Fibroblast of lung (primary cell): ENCODE results near the gene CACNA1A. TPM values are rescaled to one million over a fixed set of nuclear protein-coding genes. Genes with fewer than 3 reads are reported as not detected.

Experiments
- DNase-seq, 2 donors: peaks; one replicate each; pipeline versions ENCODE4 v3.0.0 to v3.0.0-alpha.2; 2010; ENCODE audit warnings: low read depth in 2 of 2
- H2AFZ ChIP-seq: 2 replicates; pipeline ENCODE4 v1.5.1; 2012; ENCODE audit warnings: low read length, control low read depth, inconsistent platforms
- H3K27ac ChIP-seq: 2 replicates; pipeline ENCODE4 v1.5.1; 2011; ENCODE audit warnings: low read length, control low read depth; ENCODE audit not compliant: insufficient read depth
- H3K27me3 ChIP-seq: 2 replicates; pipeline ENCODE4 v1.5.1; 2011; ENCODE audit warnings: mild to moderate bottlenecking, low read length; ENCODE audit not compliant: control insufficient read depth, insufficient read depth
- H3K36me3 ChIP-seq: 2 replicates; pipeline ENCODE4 v1.5.1; 2011; ENCODE audit warnings: low read length; ENCODE audit not compliant: control insufficient read depth, insufficient read depth
- H3K4me1 ChIP-seq: 2 replicates; pipeline ENCODE4 v1.5.1; 2011; ENCODE audit warnings: low read length; ENCODE audit not compliant: control insufficient read depth, insufficient read depth; ENCODE audit errors: extremely low read depth
- H3K4me2 ChIP-seq: 2 replicates; pipeline ENCODE4 v1.5.1; 2011; ENCODE audit warnings: low read length, control low read depth; ENCODE audit not compliant: insufficient read depth; ENCODE audit errors: extremely low read depth
- H3K4me3 ChIP-seq, 4 experiments: fragments of 200-600 bp in 1 of 4; sonication (generic) in 1 of 4; replicated peaks in 1 of 4; 2 replicates each; pipeline ENCODE4 v1.5.1; 2011 to 2016; ENCODE audit warnings: low read length in 4 of 4, low read depth in 3 of 4, mild to moderate bottlenecking in 3 of 4, control low read depth in 2 of 4, inconsistent platforms in 1 of 4, mixed read lengths in 1 of 4; ENCODE audit not compliant: insufficient read depth in 1 of 4; ENCODE audit errors: control extremely low read depth in 1 of 4
- H3K79me2 ChIP-seq: 2 replicates; pipeline ENCODE4 v1.5.1; 2012; ENCODE audit warnings: mild to moderate bottlenecking, low read length, inconsistent platforms; ENCODE audit not compliant: control insufficient read depth, insufficient read depth
- H3K9ac ChIP-seq: 2 replicates; pipeline ENCODE4 v1.5.1; 2011; ENCODE audit warnings: mild to moderate bottlenecking, low read length, control low read depth; ENCODE audit not compliant: insufficient read depth
- H3K9me3 ChIP-seq: 2 replicates; pipeline ENCODE4 v1.5.1; 2012; ENCODE audit warnings: low read depth, low read length; ENCODE audit not compliant: control insufficient read depth, insufficient read depth
- H4K20me1 ChIP-seq: 2 replicates; pipeline ENCODE4 v1.5.1; 2011; ENCODE audit warnings: low read length; ENCODE audit not compliant: control insufficient read depth, insufficient read depth; ENCODE audit errors: extremely low read depth
- CTCF ChIP-seq, 2 donors: IDR thresholded peaks in 1 of 2; conservative IDR thresholded peaks in 1 of 2; 1 replicate in 1 of 2; 2 replicates in 1 of 2; pipeline ENCODE4 v1.5.1; 2011 to 2012; ENCODE audit warnings: low read length in 2 of 2, control low read depth in 1 of 2, inconsistent platforms in 1 of 2, low read depth in 1 of 2, mild to moderate bottlenecking in 1 of 2
- EZH2 ChIP-seq: IDR thresholded peaks from 2 replicates; pipeline ENCODE4 v1.5.1; 2012; ENCODE audit warnings: low read length, control low read depth, mild to moderate bottlenecking; ENCODE audit errors: missing control alignments
- polyA plus RNA-seq, 2 donors: library from polyadenylated mRNA; depleted of rRNA in 1 of 2; stranded (reverse) in 1 of 2; unstranded in 1 of 2; fragments of >200 nt; gene quantifications; 2 replicates each; pipeline ENCODE4 v1.2.1, GENCODE V29; 2011 to 2012; ENCODE audit warnings: missing spikeins in 1 of 2
- total RNA-seq: library from RNA; depleted of rRNA; stranded (reverse); fragments of >200 nt; gene quantifications from 2 replicates; pipeline ENCODE4 v1.2.1, GENCODE V29; 2014

Gene CACNA1A
- total and polyA plus RNA-seq, 2 donors (not counting 1 experiment from before 2014, with no cell fraction given): 0.96 to 9.7 TPM

- Histone ChIP-seq H3K4me2 (no peak overlapping the region), H3K79me2 (no peaks in the 10 kb centered on the region), H3K27me3 (no peaks in the 10 kb centered on the region), H3K9me3 (no peaks in the 10 kb centered on the region), H2AFZ (no peak overlapping the region), H3K4me3 (no peak overlapping the region), H3K4me1 (no peaks in the 10 kb centered on the region), H3K36me3 (no peaks in the 10 kb centered on the region), H3K9ac (no peak overlapping the region), H4K20me1 (no peaks in the 10 kb centered on the region), H3K27ac (no peak overlapping the region)
- DNase-seq: peak; percentile 2 to 6
- no peak for TF ChIP-seq CTCF (conservative IDR thresholded peaks at IDR 0.05 in 1 of 2, IDR thresholded peaks at IDR 0.05 in 1 of 2; ENCODE audit: low read depth in 1 of 2, low read length in 2 of 2)
- TF ChIP-seq EZH2: no peak
Observed at GRCh38 chr19:13463296-13463695, 43.0 kb downstream of the CACNA1A start.

GRCh38 chr19:13461536-13461935, 44.7 kb downstream of the CACNA1A start:
- Histone ChIP-seq H3K36me3 (no peaks in the 10 kb centered on the region), H4K20me1 (no peaks in the 10 kb centered on the region), H3K27ac (no peak overlapping the region), H3K9ac (no peak overlapping the region), H3K9me3 (no peaks in the 10 kb centered on the region), H3K27me3 (no peaks in the 10 kb centered on the region), H3K4me1 (no peaks in the 10 kb centered on the region), H3K79me2 (no peaks in the 10 kb centered on the region), H3K4me3 (no peak overlapping the region), H2AFZ (no peak overlapping the region), H3K4me2 (no peak overlapping the region)
- no peak for DNase-seq
- TF ChIP-seq EZH2: no peak

GRCh38 chr19:13460045-13460444, 46.2 kb downstream of the CACNA1A start:
- H3K36me3 ChIP-seq: no peaks in the 10 kb centered on the region
- no peaks in the 10 kb centered on the region for H3K79me2 ChIP-seq
- no peak for DNase-seq
- no peaks in the 10 kb centered on the region for H3K27me3 ChIP-seq
- no peak overlapping the region for H3K27ac ChIP-seq
- no peaks in the 10 kb centered on the region for H4K20me1 ChIP-seq
- no peak overlapping the region for H3K9ac ChIP-seq
- H3K4me3 ChIP-seq: no peak overlapping the region
- no peak overlapping the region for H2AFZ ChIP-seq
- no peak for TF ChIP-seq EZH2
- TF ChIP-seq CTCF (conservative IDR thresholded peaks at IDR 0.05 in 1 of 2, IDR thresholded peaks at IDR 0.05 in 1 of 2; ENCODE audit: low read depth in 1 of 2, low read length in 2 of 2): no peak
- H3K4me2 ChIP-seq: no peak overlapping the region
- no peaks in the 10 kb centered on the region for H3K9me3 ChIP-seq
- H3K4me1 ChIP-seq: no peaks in the 10 kb centered on the region
